Gastroesophageal sphincter (tissue), 4 donors: Measurements from ENCODE around the gene IST1. TPM values are rescaled to one million over a fixed set of nuclear protein-coding genes. Genes with fewer than 3 reads are reported as not detected.

ENCODE experiments used
- ATAC-seq: fragments of 150-250 bp; one replicate; pipeline ENCODE4 v1.9.1; 2016; ENCODE audit warnings: mild to moderate bottlenecking, moderate library complexity
- H3K27ac ChIP-seq, 4 donors: fragments of 200-600 bp; sonication (generic) in 3 of 4; 1 replicate in 3 of 4; 2 replicates in 1 of 4; pipeline ENCODE4 v1.5.1; 2016 to 2019
- H3K27me3 ChIP-seq: fragments of 200-600 bp; sonication (generic); one replicate; pipeline ENCODE4 v1.5.1; 2019
- H3K36me3 ChIP-seq, 2 donors: fragments of 200-600 bp; sonication (generic); one replicate each; pipeline ENCODE4 v1.5.1; 2019; ENCODE audit warnings: control low read depth in 1 of 2
- H3K4me1 ChIP-seq, 3 donors: fragments of 200-600 bp; sonication (generic); 1 replicate in 2 of 3; 2 replicates in 1 of 3; pipeline ENCODE4 v1.5.1; 2016 to 2019; ENCODE audit warnings: control low read depth in 2 of 3
- H3K4me3 ChIP-seq, 2 donors: fragments of 200-600 bp; sonication (generic); one replicate each; pipeline ENCODE4 v1.5.1; 2019; ENCODE audit warnings: mild to moderate bottlenecking in 1 of 2, moderate library complexity in 1 of 2
- H3K9me3 ChIP-seq, 3 donors: fragments of 200-600 bp; sonication (generic); one replicate each; pipeline ENCODE4 v1.5.1; 2017 to 2019; ENCODE audit warnings: control low read depth in 2 of 3
- EP300 ChIP-seq: sonication (generic); formaldehyde crosslinking; IDR thresholded peaks from one replicate; pipeline ENCODE4 v1.6.1; 2017; ENCODE audit warnings: antibody characterized with exemption, mild to moderate bottlenecking
- POLR2A ChIP-seq, 2 donors: fragments of 450-650 bp; IDR thresholded peaks; one replicate each; pipeline ENCODE4 v1.6.1; 2017; ENCODE audit warnings: antibody characterized with exemption in 2 of 2, mild to moderate bottlenecking in 2 of 2, moderate library complexity in 1 of 2
- POLR2AphosphoS5 ChIP-seq: sonication (generic); formaldehyde crosslinking; IDR thresholded peaks from one replicate; pipeline ENCODE4 v1.6.1; 2017; ENCODE audit warnings: antibody characterized with exemption
- WGBS, 2 donors: methylation state at CpG; one replicate each; pipeline ENCODE4 v1.1.5; 2018; ENCODE audit warnings: low coverage in 1 of 2; 5-methylcytosine and 5-hydroxymethylcytosine counted together
- total RNA-seq, 4 donors: library from RNA; depleted of rRNA; stranded (reverse); fragments of >200 nt; gene quantifications; one replicate each; pipeline ENCODE4 v1.1.0, GENCODE V29; 2016
- TF ChIP-seq, protein P1 (sequence below), 4 experiments: fragments of 200-600 bp in 2 of 4; fragments of 450-650 bp in 2 of 4; sonication (generic) in 1 of 4; IDR thresholded peaks; one replicate each; pipeline ENCODE4 v1.5.1; 2017 to 2019; ENCODE audit warnings: antibody characterized with exemption in 4 of 4, mild to moderate bottlenecking in 2 of 4, moderate library complexity in 2 of 4

IST1 gene
- total RNA-seq, 4 donors from 2014 or later, result 156 to 202 (median 189) TPM

DNA sequence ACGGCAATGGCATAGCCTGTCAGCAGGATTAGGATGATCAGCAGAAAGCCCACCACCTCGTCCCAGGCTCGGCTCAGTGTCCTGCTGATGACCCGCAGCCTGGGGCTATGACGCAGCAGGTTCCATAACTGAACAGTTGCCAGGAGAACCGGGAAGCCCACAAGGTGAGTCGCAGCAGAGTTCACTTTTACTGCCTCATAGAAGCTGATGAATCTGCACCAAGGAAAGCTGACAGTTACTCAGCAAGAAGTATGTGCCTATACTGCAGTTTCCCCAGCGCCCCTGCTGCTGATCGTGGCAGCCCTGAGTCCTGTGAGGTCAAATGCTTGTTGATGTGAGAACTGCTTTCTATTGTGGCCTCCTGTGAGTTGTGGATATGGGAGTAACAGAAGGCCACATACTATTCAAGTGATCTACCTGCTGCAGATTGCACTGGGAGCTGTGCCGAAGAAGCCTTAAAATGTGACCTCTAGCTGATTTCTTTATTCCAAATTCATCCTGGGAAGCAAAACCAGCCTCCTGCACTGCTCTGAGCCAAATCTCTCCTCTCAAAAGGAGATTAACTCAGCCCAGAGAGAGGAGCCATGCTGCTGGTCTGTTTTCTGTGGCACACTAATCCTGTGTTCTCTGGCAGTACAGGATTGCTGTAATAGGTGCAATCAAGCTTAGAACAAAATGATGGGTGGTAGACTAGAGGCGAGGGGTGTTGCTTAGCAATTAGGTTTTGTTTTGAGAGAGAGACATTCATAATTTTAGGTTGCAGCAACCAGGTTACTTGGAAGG is 38.8 kb downstream of the IST1 start:
- Histone ChIP-seq H3K27ac (peak overlapping the region in 1 of 4 donors; percentile 10), H3K4me3 (no peak overlapping the region), H3K4me1 (peaks cover 0 to 44% (median 11%) of the 10 kb centered on the region in 3 donors), H3K27me3 (no peaks in the 10 kb centered on the region), H3K36me3 (peaks cover 0 to 30% of the 10 kb centered on the region in 2 donors), H3K9me3 (no peaks in the 10 kb centered on the region)
- ATAC-seq, result no peak
- TF ChIP-seq EP300 (no peak), POLR2AphosphoS5 (peak; percentile 25)
- TF ChIP-seq, protein P1, sequence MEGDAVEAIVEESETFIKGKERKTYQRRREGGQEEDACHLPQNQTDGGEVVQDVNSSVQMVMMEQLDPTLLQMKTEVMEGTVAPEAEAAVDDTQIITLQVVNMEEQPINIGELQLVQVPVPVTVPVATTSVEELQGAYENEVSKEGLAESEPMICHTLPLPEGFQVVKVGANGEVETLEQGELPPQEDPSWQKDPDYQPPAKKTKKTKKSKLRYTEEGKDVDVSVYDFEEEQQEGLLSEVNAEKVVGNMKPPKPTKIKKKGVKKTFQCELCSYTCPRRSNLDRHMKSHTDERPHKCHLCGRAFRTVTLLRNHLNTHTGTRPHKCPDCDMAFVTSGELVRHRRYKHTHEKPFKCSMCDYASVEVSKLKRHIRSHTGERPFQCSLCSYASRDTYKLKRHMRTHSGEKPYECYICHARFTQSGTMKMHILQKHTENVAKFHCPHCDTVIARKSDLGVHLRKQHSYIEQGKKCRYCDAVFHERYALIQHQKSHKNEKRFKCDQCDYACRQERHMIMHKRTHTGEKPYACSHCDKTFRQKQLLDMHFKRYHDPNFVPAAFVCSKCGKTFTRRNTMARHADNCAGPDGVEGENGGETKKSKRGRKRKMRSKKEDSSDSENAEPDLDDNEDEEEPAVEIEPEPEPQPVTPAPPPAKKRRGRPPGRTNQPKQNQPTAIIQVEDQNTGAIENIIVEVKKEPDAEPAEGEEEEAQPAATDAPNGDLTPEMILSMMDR (IDR thresholded peaks at IDR 0.05), result no peak
- 52 to 55% methylated on average over 4 to 5 of the region's 11 CpGs for WGBS, 2 donors

DNA sequence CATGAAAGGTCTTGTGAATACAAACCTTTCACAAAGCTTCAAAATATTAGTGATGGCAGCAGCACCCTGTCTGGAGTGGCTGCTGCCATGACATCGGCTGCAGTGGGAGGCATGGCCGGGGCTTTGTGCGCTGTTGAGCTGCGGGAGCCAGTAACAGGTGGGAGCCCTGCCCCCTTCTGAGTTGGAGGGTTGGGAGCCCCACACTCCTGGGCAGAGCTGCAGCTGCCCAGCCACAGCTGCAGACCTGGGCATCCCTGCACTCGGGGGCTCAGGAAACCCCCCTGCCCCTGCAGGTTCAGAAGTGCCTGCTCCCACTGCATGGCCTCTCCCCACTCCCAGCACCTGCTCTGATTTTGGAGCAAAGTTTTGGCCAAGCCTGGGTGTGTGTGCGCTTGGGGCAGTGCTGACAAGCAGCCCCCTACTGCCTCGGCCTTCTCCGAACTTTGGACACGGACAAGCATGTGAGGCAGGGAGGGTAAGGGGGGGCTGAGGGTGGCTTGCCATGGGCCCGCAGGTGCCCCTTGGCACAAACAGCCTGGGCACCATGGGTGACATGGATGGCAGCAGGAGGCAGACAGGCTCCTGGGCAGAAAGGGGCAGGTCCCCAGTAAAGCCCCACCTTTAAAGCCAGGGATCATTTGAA is 42.7 kb downstream of the IST1 start:
- Histone ChIP-seq H3K9me3 (no peaks in the 10 kb centered on the region), H3K27me3 (no peaks in the 10 kb centered on the region), H3K27ac (no peak overlapping the region), H3K4me3 (no peak overlapping the region), H3K4me1 (peaks cover 0 to 22% (median 0%) of the 10 kb centered on the region in 3 donors), H3K36me3 (peaks cover 0 to 18% of the 10 kb centered on the region in 2 donors)
- WGBS, 2 donors, result 96% methylated on average over 4 of the region's 10 CpGs; no CpG with 5 or more reads in 1 of the 2 donors
- no peak for ATAC-seq
- TF ChIP-seq, protein P1 (IDR thresholded peaks at IDR 0.05), result no peak
- TF ChIP-seq EP300 (no peak), POLR2AphosphoS5 (no peak), POLR2A (IDR thresholded peaks at IDR 0.05) (no peak)

DNA sequence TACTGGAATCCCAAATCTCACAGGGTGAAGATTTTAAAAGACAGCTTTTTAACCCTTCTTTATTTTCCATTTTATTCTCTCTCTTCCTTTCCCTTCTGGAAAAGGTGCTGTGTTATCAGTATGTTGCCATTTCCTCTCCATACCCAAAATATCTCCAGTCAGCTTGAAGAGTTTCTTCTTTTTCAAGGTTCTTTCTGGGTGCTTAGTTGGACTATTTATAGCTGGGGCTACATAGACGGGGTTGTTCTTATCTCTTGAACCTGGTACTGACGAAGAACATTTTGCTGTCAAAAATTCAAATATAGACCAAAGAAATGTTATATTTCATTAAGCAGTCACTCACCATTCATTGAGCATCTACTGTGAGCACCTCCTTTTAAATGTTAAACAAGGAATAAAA is 48.6 kb downstream of the IST1 start:
- Histone ChIP-seq H3K27ac (no peak overlapping the region), H3K4me3 (no peak overlapping the region), H3K36me3 (no peaks in the 10 kb centered on the region), H3K27me3 (no peaks in the 10 kb centered on the region), H3K4me1 (no peaks in the 10 kb centered on the region), H3K9me3 (no peaks in the 10 kb centered on the region)
- ATAC-seq, result no peak
- TF ChIP-seq POLR2A (IDR thresholded peaks at IDR 0.05), result no peak
- no peak for TF ChIP-seq EP300
- TF ChIP-seq, protein P1 (IDR thresholded peaks at IDR 0.05), result no peak
- no peak for TF ChIP-seq POLR2AphosphoS5
- WGBS, 2 donors, result 10 to 52% methylated on average over 2 of the region's 2 CpGs

DNA sequence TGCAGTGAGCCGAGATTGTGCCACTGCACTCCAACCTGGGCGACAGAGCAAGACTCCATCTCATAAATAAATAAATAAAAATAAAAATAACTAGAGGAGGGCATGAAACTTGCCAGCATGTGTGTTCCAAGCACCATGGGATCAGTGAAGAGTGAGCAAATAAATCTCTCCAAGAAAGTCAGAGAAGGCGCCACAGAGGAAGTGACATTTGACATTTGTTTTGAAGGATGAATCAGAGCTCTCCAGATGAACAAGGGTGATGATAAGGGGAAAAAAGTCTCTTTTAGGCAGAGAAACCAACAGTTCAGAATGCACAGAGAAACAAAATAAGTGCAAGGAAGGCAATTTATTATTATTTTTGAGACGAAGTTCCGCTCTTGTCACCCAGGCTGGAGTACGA is 50.3 kb downstream of the IST1 start:
- TF ChIP-seq POLR2AphosphoS5 (no peak), POLR2A (IDR thresholded peaks at IDR 0.05) (no peak), EP300 (no peak)
- TF ChIP-seq, protein P1 (IDR thresholded peaks at IDR 0.05), result no peak

More for the DNA sequence above, 50.3 kb downstream of the IST1 start:
- Histone ChIP-seq H3K9me3 (no peaks in the 10 kb centered on the region), H3K4me3 (no peak overlapping the region), H3K27me3 (no peaks in the 10 kb centered on the region), H3K27ac (no peak overlapping the region), H3K4me1 (no peaks in the 10 kb centered on the region), H3K36me3 (no peaks in the 10 kb centered on the region)
- ATAC-seq, result no peak
- 77 to 89% methylated on average over 6 of the region's 6 CpGs for WGBS, 2 donors
